Endothelial cell of umbilical vein (primary cell): ENCODE measurements around the gene GABRR3. TPM values are rescaled to one million over a fixed set of nuclear protein-coding genes. Genes with fewer than 3 reads are reported as not detected.

Source experiments
- BruUV-seq: library from RNA; stranded (reverse); fragments of 400-500 nt; replicated peaks from 2 replicates; lab custom pipeline; 2021; lab: Mats Ljungman, UMichigan
- CTCF ChIA-PET: fragments of 300-600, 350-600 bp; sonication (Branson Sonifier 250); formaldehyde crosslinking; loops from one replicate; lab custom pipeline; 2021; ENCODE audit warnings: antibody characterized with exemption, inconsistent platforms; lab: Charles Lee
- POLR2A ChIA-PET: fragments of 300-600, 350-600 bp; sonication (Branson Sonifier 250); formaldehyde crosslinking; loops from one replicate; lab custom pipeline; 2021; ENCODE audit warnings: antibody characterized with exemption, inconsistent platforms; lab: Charles Lee
- DNase-seq: peaks from one replicate; pipeline ENCODE4 v3.0.0-alpha.2; 2011; ENCODE audit warnings: low read depth, low spot score
- FAIRE-seq: peaks from 2 replicates; lab custom pipeline; 2011; peaks lifted over from hg19 to GRCh38; lab: Jason Lieb, UNC
- H2AFZ ChIP-seq: 2 replicates; pipeline ENCODE4 v1.6.0; 2012; ENCODE audit warnings: low read depth, low read length, control low read depth, inconsistent platforms
- H3K27ac ChIP-seq: 2 replicates; pipeline ENCODE4 v1.5.1; 2011; ENCODE audit warnings: low read depth, mild to moderate bottlenecking, control low read depth, low read length, moderate library complexity; ENCODE audit not compliant: insufficient read depth
- H3K27me3 ChIP-seq, 2 experiments: 2 replicates each; pipeline versions ENCODE4 v1.6.0 to v1.6.1; 2011; ENCODE audit warnings: low read length in 2 of 2, mixed read lengths in 1 of 2; ENCODE audit not compliant: control insufficient read depth in 2 of 2, insufficient read depth in 2 of 2
- H3K36me3 ChIP-seq, 2 experiments: 2 replicates in 1 of 2; 3 replicates in 1 of 2; pipeline ENCODE4 v1.5.1; 2011; ENCODE audit warnings: low read length in 2 of 2, mild to moderate bottlenecking in 1 of 2, moderate library complexity in 1 of 2; ENCODE audit not compliant: control insufficient read depth in 2 of 2, insufficient read depth in 2 of 2; ENCODE audit errors: extremely low read depth in 1 of 2
- H3K4me1 ChIP-seq: 3 replicates; pipeline ENCODE4 v1.5.1; 2011; ENCODE audit warnings: mild to moderate bottlenecking, low read length; ENCODE audit not compliant: control insufficient read depth, insufficient read depth; ENCODE audit errors: extremely low read depth
- H3K4me2 ChIP-seq: 2 replicates; pipeline ENCODE4 v1.6.1; 2011; ENCODE audit warnings: low read length, control low read depth, mixed read lengths; ENCODE audit not compliant: insufficient read depth
- H3K4me3 ChIP-seq, 3 experiments: fragments of 200-600 bp in 1 of 3; sonication (generic), shearing (Covaris generic) in 1 of 3; replicated peaks in 1 of 3; 2 replicates each; pipeline ENCODE4 v1.5.1; 2011 to 2016; ENCODE audit warnings: control low read depth in 3 of 3, low read length in 3 of 3, mild to moderate bottlenecking in 2 of 3, inconsistent platforms in 1 of 3, low read depth in 1 of 3, moderate library complexity in 1 of 3; ENCODE audit not compliant: insufficient read depth in 1 of 3
- H3K79me2 ChIP-seq: 2 replicates; pipeline ENCODE4 v1.6.0; 2012; ENCODE audit warnings: low read length, inconsistent platforms; ENCODE audit not compliant: control insufficient read depth, insufficient read depth
- H3K9ac ChIP-seq: replicated peaks from 2 replicates; pipeline ENCODE3; 2011; ENCODE audit warnings: low read length, control low read depth; ENCODE audit not compliant: insufficient read depth; ENCODE audit errors: extremely low read depth
- H3K9me1 ChIP-seq: replicated peaks from 3 replicates; pipeline ENCODE4 v1.6.0; 2011; ENCODE audit warnings: mild to moderate bottlenecking, low read length; ENCODE audit not compliant: control insufficient read depth, insufficient read depth; ENCODE audit errors: extremely low read depth
- H3K9me3 ChIP-seq: replicated peaks from 2 replicates; pipeline ENCODE4 v1.5.1; 2012; ENCODE audit warnings: low read length, inconsistent platforms; ENCODE audit not compliant: control insufficient read depth, insufficient read depth
- H4K20me1 ChIP-seq: replicated peaks from 2 replicates; pipeline ENCODE3; 2011; ENCODE audit warnings: mild to moderate bottlenecking, low read length; ENCODE audit not compliant: control insufficient read depth, insufficient read depth; ENCODE audit errors: extremely low read depth
- CTCF ChIP-seq, 2 donors: IDR thresholded peaks; 1 replicate in 1 of 2; 2 replicates in 1 of 2; pipeline ENCODE4 v1.5.1; 2011; ENCODE audit warnings: low read length in 2 of 2, mild to moderate bottlenecking in 2 of 2, moderate library complexity in 2 of 2, control low read depth in 1 of 2, inconsistent platforms in 1 of 2, low read depth in 1 of 2; ENCODE audit not compliant: insufficient read depth in 1 of 2; ENCODE audit errors: extremely low read depth in 1 of 2
- EZH2 ChIP-seq: IDR thresholded peaks from 2 replicates; pipeline ENCODE4 v1.6.1; 2012; ENCODE audit warnings: borderline replicate concordance, low read depth, mild to moderate bottlenecking, moderate library complexity, low read length, inconsistent platforms; ENCODE audit not compliant: severe bottlenecking
- FOS ChIP-seq: IDR thresholded peaks from 2 replicates; pipeline ENCODE4 v1.6.1; 2011; ENCODE audit warnings: mild to moderate bottlenecking, low read length, moderate library complexity, borderline replicate concordance; ENCODE audit not compliant: insufficient read depth
- GATA2 ChIP-seq: IDR thresholded peaks from 2 replicates; pipeline ENCODE4 v1.7.0; 2011; ENCODE audit warnings: low read depth, mild to moderate bottlenecking, moderate library complexity, mixed read lengths, low read length; ENCODE audit not compliant: insufficient read length, insufficient read depth
- MYC ChIP-seq: IDR thresholded peaks from one replicate; pipeline ENCODE4 v1.6.1; 2011; ENCODE audit warnings: mild to moderate bottlenecking, low read depth, low read length
- POLR2A ChIP-seq: IDR thresholded peaks from 2 replicates; pipeline ENCODE4 v1.6.1; 2012; ENCODE audit warnings: low read depth, mild to moderate bottlenecking, control low read depth, low read length
- POLR2AphosphoS5 ChIP-seq: IDR thresholded peaks from 2 replicates; pipeline ENCODE4 v1.6.1; 2012; ENCODE audit warnings: low read depth, mild to moderate bottlenecking, control low read depth, low read length, moderate library complexity; ENCODE audit not compliant: insufficient read depth
- dilution Hi-C: fragments of 300-500 bp; cut with MboI; formaldehyde crosslinking; loops from one replicate; pipeline ENCODE4 v1.15.0; 2019; ENCODE audit warnings: low sequenced_read_pairs; ENCODE audit not compliant: extremely low pct_ligation_motif_present
- intact Hi-C: fragments of 100-400 bp; cut with micrococcal nuclease; formaldehyde crosslinking; loops from one replicate; pipeline ENCODE4 v1.10.0; 2022
- polyA plus RNA-seq, 4 experiments: library from polyadenylated mRNA; depleted of rRNA in 3 of 4; stranded (reverse) in 3 of 4; unstranded in 1 of 4; fragments of >200 nt; gene quantifications; 2 replicates each; pipeline versions ENCODE4 v1.2.1 to v1.2.3, GENCODE V29; 2011 to 2012; ENCODE audit warnings: missing spikeins in 1 of 4
- total RNA-seq: library from RNA; stranded (reverse); gene quantifications from 2 replicates; pipeline ENCODE4 v1.2.3, GENCODE V29; 2021

Gene GABRR3
- total and polyA plus RNA-seq, 2 donors (not counting 3 experiments of a cell fraction or from before 2014, with no cell fraction given) = not detected

DNA sequence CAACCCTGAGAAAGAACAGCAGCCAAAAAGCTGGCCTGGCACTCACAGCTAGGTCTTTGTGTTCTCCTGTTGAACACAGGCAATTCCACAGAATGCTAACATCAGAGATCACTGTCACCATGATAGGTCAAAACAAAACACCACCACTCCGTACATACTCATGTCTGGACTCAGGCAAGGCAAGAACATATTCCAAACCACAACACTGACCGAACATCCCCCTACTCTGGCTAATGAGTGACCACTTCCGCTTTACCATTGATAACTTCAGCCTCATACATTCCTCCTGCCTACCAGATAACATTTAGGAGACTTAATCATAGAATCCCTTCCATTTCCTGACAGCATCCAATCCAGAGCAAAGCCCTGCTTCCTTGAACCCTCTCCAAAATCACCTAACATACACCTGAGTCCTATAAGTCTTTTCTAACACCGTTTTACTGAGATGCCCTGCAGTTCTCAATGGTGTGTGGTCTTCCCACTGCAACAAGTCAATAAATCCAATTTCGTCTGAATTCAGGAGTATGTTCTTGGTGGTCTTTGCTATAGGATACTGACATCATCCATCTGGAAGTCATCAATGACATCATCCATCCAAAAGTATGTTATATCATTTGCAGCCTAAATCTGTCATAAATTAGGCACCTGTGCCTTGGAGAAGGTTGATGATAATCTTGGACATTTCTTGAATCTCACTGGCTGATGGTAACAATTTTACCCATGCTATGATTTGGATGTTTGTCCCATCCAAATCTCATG, 86.6 kb downstream of the GABRR3 start:
- no peak overlapping the region for H3K9ac ChIP-seq
- no TSS peak for BruUV-seq
- no peak overlapping the region for H3K27ac ChIP-seq
- peaks cover 23 to 29% of the 10 kb centered on the region in 2 experiments for H3K36me3 ChIP-seq
- H3K4me2 ChIP-seq = no peak overlapping the region
- H3K27me3 ChIP-seq = no peaks in the 10 kb centered on the region
- no peaks in the 10 kb centered on the region for H3K9me1 ChIP-seq
- H3K79me2 ChIP-seq = no peaks in the 10 kb centered on the region
- POLR2A ChIA-PET = no interaction called here
- FAIRE-seq (no peak), DNase-seq (no peak)
- intact Hi-C loops (no loop called here), dilution Hi-C loops (no loop called here)
- CTCF ChIA-PET = no interaction called here
- no peaks in the 10 kb centered on the region for H4K20me1 ChIP-seq
- no peaks in the 10 kb centered on the region for H3K4me1 ChIP-seq
- TF ChIP-seq EZH2 = no peak
- no peak for TF ChIP-seq MYC
- no peak for TF ChIP-seq FOS
- no peak for TF ChIP-seq POLR2AphosphoS5
- TF ChIP-seq POLR2A = no peak
- TF ChIP-seq GATA2 = no peak
- TF ChIP-seq CTCF (IDR thresholded peaks at IDR 0.05; ENCODE audit: extremely low read depth in 1 of 2, insufficient read depth in 1 of 2, low read depth in 1 of 2, low read length in 2 of 2) = no peak
- no peaks in the 10 kb centered on the region for H3K9me3 ChIP-seq
- H2AFZ ChIP-seq = no peak overlapping the region
- H3K4me3 ChIP-seq = no peak overlapping the region
